22Rv1 (cell line): ENCODE measurements around the gene AGAP3.

Experiments used
- ZFX ChIP-seq: fragments of 450-650 bp; IDR thresholded peaks from 2 replicates; pipeline ENCODE4 v1.6.1; 2017; ENCODE audit warnings: antibody characterized with exemption, borderline replicate concordance
- TF ChIP-seq, protein P1 (sequence below): fragments of 450-650 bp; IDR thresholded peaks from 2 replicates; pipeline ENCODE4 v1.5.1; 2017; ENCODE audit warnings: mild to moderate bottlenecking

DNA sequence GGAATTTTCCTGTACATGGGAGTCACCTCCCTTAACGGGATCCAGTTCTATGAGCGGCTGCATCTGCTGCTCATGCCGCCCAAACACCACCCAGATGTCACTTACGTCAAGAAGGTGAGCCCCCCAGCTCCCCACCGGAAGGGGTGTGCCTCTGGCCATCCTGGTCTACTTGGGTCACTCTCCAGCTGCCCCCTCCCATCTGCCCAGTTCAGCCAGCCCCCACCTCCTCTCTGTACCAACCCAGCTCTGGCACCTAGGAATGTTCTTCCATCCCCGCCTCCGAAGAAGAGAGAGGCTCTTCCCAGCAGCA lies 10.7 kb upstream of the AGAP3 start:
- TF ChIP-seq, protein P1, sequence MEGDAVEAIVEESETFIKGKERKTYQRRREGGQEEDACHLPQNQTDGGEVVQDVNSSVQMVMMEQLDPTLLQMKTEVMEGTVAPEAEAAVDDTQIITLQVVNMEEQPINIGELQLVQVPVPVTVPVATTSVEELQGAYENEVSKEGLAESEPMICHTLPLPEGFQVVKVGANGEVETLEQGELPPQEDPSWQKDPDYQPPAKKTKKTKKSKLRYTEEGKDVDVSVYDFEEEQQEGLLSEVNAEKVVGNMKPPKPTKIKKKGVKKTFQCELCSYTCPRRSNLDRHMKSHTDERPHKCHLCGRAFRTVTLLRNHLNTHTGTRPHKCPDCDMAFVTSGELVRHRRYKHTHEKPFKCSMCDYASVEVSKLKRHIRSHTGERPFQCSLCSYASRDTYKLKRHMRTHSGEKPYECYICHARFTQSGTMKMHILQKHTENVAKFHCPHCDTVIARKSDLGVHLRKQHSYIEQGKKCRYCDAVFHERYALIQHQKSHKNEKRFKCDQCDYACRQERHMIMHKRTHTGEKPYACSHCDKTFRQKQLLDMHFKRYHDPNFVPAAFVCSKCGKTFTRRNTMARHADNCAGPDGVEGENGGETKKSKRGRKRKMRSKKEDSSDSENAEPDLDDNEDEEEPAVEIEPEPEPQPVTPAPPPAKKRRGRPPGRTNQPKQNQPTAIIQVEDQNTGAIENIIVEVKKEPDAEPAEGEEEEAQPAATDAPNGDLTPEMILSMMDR, result no peak
- TF ChIP-seq ZFX, result no peak
